ENCODE results near the gene COL1A1.

The COL1A1 gene

DNA sequence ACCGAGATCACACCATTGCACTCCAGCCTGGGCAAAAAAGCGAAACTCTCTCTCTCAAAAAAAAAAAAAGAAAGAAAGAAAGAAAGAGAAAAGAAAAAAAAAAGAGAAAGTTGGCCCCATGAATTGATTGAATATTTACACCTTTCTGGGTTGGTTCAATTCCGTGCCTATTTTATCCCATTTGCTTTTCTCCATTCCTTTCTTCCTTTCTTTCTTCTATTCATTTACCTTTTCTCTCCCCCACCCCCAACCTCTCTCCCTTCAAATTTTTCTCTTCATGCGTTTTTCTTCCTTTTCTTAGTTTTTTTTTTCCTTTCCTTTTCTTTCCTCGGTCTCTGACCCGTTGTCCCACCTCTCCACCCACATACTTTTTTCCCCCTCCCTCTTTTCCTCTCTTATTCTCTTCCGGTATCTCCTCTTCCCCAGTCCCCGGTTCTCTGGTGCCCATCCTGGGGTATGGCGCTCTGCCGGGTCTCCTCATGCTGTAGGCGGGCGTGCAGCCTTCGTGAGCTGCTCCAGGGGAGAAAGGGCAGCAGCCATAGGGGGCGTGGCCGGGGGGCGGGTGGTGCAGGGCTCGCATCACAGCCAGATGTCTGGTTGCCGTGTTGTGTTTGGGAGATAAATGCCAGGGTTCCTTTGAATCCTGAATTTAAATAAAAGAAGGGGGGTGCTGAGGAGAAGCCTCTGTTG lies 5.3 kb upstream of the COL1A1 start:
- TF ChIP-seq CTCF (IDR thresholded peaks at IDR 0.05; ENCODE audit: insufficient read depth, low read depth, low read length, missing control alignments): no peak
- no peak for DNase-seq (ENCODE audit: low read depth)
- no peak overlapping the region for H3K4me3 ChIP-seq (ENCODE audit: low read depth, low read length)

DNA sequence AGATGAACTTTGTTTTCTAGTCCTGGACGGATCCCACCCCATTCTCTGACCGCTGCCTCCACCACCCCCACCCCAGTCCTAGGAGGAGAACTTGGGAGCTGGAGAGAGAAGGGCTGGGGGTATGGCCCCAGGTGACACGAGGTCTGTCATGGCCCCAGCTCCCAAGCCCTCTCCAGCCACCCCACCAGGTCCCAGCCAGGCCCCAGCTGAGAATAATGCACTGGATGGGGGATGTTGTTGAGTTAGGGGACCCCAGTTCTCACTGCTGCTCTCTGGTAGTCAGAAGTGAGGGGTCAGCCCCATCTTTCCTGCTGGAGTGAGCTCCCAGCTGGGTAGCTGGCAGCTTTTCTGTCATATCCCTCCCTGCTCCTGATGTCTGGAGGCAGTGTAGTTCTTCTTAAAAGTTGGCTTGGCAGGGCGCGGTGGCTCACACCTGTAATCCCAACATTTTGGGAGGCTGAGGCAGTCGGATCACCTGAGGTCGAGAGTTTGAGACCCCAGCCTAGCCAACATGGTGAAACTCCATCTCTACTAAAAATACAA lies 4.6 kb upstream of the COL1A1 start:
- no peak overlapping the region for H3K4me3 ChIP-seq (ENCODE audit: low read depth, low read length)
- no peak for TF ChIP-seq CTCF (IDR thresholded peaks at IDR 0.05; ENCODE audit: insufficient read depth, low read depth, low read length, missing control alignments)
- no peak for DNase-seq (ENCODE audit: low read depth)

DNA sequence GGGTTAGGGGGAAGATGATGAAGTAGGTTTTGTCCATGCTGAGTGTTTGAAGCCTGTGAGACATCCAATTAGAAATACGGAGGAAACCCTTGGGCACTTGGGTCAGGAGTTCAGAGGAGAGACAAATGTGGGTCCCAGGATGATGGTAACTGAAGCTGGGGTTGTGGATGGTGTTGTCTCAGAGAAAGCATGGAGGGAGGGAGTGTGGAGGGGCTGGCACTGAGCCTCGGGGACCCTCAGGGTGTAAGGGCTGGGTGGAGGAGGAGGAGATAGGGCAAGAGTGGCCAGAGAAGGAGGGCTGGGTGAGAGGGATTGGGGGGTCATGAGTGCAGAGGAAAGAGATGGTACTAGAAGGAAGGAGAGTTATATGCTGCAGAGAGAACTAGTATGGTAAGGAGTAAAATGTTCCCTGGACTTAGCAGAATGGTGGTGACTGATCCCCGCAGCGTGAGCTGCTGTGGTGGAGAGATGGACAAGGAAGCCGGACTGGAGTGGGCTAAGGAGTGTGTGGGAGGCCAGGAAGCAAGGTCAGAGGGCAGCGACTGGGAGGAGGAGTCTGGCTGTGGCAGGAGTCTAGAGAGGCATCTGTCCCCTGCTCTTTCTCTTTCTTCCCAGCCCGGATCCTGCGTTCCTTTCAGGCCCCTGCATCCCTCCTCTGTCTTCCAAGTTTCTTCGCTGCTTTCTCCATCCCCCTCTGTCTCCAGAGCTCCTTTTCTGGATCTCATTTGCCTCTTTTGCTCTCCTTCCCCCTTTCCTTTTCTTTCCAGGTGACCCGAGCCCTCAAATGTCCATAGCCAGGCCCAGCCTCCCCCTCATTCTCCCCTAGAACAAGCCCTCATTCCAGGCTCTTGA lies 3.9 kb upstream of the COL1A1 start:
- H3K4me3 ChIP-seq (ENCODE audit: low read depth, low read length): no peak overlapping the region
- DNase-seq (ENCODE audit: low read depth): no peak
- TF ChIP-seq CTCF (IDR thresholded peaks at IDR 0.05; ENCODE audit: insufficient read depth, low read depth, low read length, missing control alignments): no peak

DNA sequence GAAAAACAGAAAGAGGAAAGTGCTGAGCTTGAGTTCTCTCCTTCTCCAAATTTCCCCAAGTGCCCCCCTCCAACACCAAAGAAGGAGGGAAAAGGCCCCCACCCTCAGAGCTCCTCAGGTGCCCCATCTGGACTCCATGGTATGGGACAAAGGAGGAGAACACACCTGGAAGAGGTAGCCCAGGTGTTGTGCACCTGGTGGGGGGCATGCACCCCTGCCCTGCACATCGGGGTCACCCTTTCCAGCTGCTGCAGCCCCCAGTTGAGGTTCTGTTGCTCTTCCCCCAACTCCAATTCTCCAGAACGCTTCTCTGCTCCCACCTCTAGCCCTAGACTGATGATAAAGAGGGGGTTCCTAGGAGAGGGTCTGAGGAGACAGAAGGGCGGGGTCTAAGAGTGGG lies 3.0 kb upstream of the COL1A1 start:
- DNase-seq (ENCODE audit: low read depth): no peak
- no peak for TF ChIP-seq CTCF (IDR thresholded peaks at IDR 0.05; ENCODE audit: insufficient read depth, low read depth, low read length, missing control alignments)
- H3K4me3 ChIP-seq (ENCODE audit: low read depth, low read length): no peak overlapping the region

- TF ChIP-seq CTCF (IDR thresholded peaks at IDR 0.05; ENCODE audit: insufficient read depth, low read depth, low read length, missing control alignments): no peak
- no peak for DNase-seq (ENCODE audit: low read depth)
- H3K4me3 ChIP-seq (ENCODE audit: low read depth, low read length): no peak overlapping the region
Observed at GRCh38 chr17:50203604-50204345, 2.3 kb upstream of the COL1A1 start.

GRCh38 chr17:50203086-50203485 lies 1.7 kb upstream of the COL1A1 start:
- no peak for DNase-seq (ENCODE audit: low read depth)
- H3K4me3 ChIP-seq (ENCODE audit: low read depth, low read length): no peak overlapping the region
- no peak for TF ChIP-seq CTCF (IDR thresholded peaks at IDR 0.05; ENCODE audit: insufficient read depth, low read depth, low read length, missing control alignments)

All from GM12865 (cell line).